HepG2 (cell line): Measurements from ENCODE around the gene CDC6. TPM values are rescaled to one million over a fixed set of nuclear protein-coding genes. Genes with fewer than 3 reads are reported as not detected.
A peak's percentile ranks its signal among the peaks of the same experiment; 100 is the strongest.

Source experiments
- CERS6 ChIP-seq: sonication (generic); formaldehyde crosslinking; IDR thresholded peaks from 2 replicates; pipeline ENCODE4 v1.5.0; 2020; ENCODE audit warnings: missing genetic modification reagents
- IRF2 ChIP-seq: IDR thresholded peaks from 2 replicates; pipeline ENCODE4 v1.6.1; 2018; ENCODE audit warnings: missing genetic modification reagents, missing compliant biosample characterization
- KLF9 ChIP-seq: IDR thresholded peaks from 2 replicates; pipeline ENCODE4 v1.6.1; 2016; ENCODE audit warnings: low read depth
- NFYC ChIP-seq: IDR thresholded peaks from 2 replicates; pipeline ENCODE4 v1.6.1; 2016; ENCODE audit warnings: missing genetic modification reagents, missing compliant biosample characterization
- NR0B2 ChIP-seq: sonication (generic); formaldehyde crosslinking; IDR thresholded peaks from 2 replicates; pipeline ENCODE4 v1.4.0; 2020; ENCODE audit warnings: mild to moderate bottlenecking, missing genetic modification reagents
- ZBTB10 ChIP-seq: sonication (generic); formaldehyde crosslinking; IDR thresholded peaks from 2 replicates; pipeline ENCODE4 v1.4.0; 2020; ENCODE audit warnings: missing genetic modification reagents, borderline replicate concordance
- ZBTB40 ChIP-seq, 2 experiments: fragments of 450-650 bp in 1 of 2; sonication (generic) in 1 of 2; formaldehyde crosslinking in 1 of 2; IDR thresholded peaks; 2 replicates each; pipeline versions ENCODE4 v1.6.1 to v1.8.0; 2016 to 2022; ENCODE audit warnings: antibody characterized with exemption in 1 of 2, mild to moderate bottlenecking in 1 of 2, missing genetic modification reagents in 1 of 2
- ZFP62 ChIP-seq: sonication (generic); formaldehyde crosslinking; IDR thresholded peaks from 2 replicates; pipeline ENCODE4 v1.4.0; 2020; ENCODE audit warnings: missing genetic modification reagents
- ZNF292 ChIP-seq: sonication (generic); formaldehyde crosslinking; IDR thresholded peaks from 2 replicates; pipeline ENCODE4 v1.8.1; 2022; ENCODE audit warnings: mild to moderate bottlenecking, low read depth, missing genetic modification reagents, borderline replicate concordance
- ZNF550 ChIP-seq: sonication (generic); formaldehyde crosslinking; IDR thresholded peaks from 2 replicates; pipeline ENCODE4 v1.4.0; 2020; ENCODE audit warnings: mild to moderate bottlenecking, missing genetic modification reagents, borderline replicate concordance
- ZNF704 ChIP-seq: sonication (generic); formaldehyde crosslinking; IDR thresholded peaks from 2 replicates; pipeline ENCODE4 v1.8.1; 2023; ENCODE audit warnings: mild to moderate bottlenecking, inconsistent platforms, moderate library complexity, missing genetic modification reagents, borderline replicate concordance
- ZNF776 ChIP-seq: sonication (generic); formaldehyde crosslinking; IDR thresholded peaks from 2 replicates; pipeline ENCODE4 v1.4.0; 2020; ENCODE audit warnings: mild to moderate bottlenecking, missing genetic modification reagents
- polyA plus RNA-seq, 8 experiments: library from polyadenylated mRNA; depleted of rRNA in 3 of 8; stranded (reverse) in 7 of 8; unstranded in 1 of 8; fragments of >200 nt; fragmentation: Illumina TruSeq in 4 of 8; extraction: Trizol in 4 of 8; gene quantifications; 2 replicates each; pipeline versions ENCODE4 v1.2.1 to v1.2.3, GENCODE V29; 2011 to 2016; ENCODE audit warnings: low read depth in 4 of 8, missing spikeins in 1 of 8, mixed read lengths in 1 of 8; ENCODE audit not compliant: insufficient read depth in 1 of 8
- total RNA-seq, 5 experiments: library from RNA; depleted of rRNA; stranded (reverse); fragments of >200 nt; fragmentation: Illumina TruSeq; extraction: Trizol; gene quantifications; 2 replicates each; pipeline ENCODE4 v1.2.3, GENCODE V29; 2016; ENCODE audit warnings: low read depth in 1 of 5

Gene CDC6
- total and polyA plus RNA-seq, 2 of the 13 experiments (the other 11 are each of a cell fraction or from before 2014, with no cell fraction given) = 17.4 to 114 TPM

GRCh38 chr17:40340880-40341807, 53.5 kb downstream of the CDC6 start (continued):
- no peak for TF ChIP-seq ZBTB40 (IDR thresholded peaks at IDR 0.05)
- peak; percentile 58 for TF ChIP-seq ZBTB40 (CRISPR knock-in tag; IDR thresholded peaks at IDR 0.05)
- peak; percentile 55; the same call in 1 of the 2 replicates for TF ChIP-seq ZNF550
- no peak for TF ChIP-seq ZBTB10 (CRISPR knock-in tag)
- no peak for TF ChIP-seq CERS6
- 0 out of 2 replicates have a peak, but pooled peaks have one; percentile 22 for TF ChIP-seq NFYC
- peak; percentile 93 for TF ChIP-seq NR0B2 (CRISPR knock-in tag)
- no peak for TF ChIP-seq ZFP62 (CRISPR knock-in tag)
- peak; percentile 80; the same call in 1 of the 2 replicates for TF ChIP-seq ZNF704 (CRISPR knock-in tag)
- peak; percentile 42; the same call in 1 of the 2 replicates for TF ChIP-seq IRF2
- TF ChIP-seq KLF9 (CRISPR knock-in tag) = no peak; the same call in 1 of the 2 replicates
- TF ChIP-seq ZNF292 (CRISPR knock-in tag) = no peak
- TF ChIP-seq ZNF776 (CRISPR knock-in tag) = peak; percentile 62; the same call in 1 of the 2 replicates
